ENCODE results near the gene CCL5. TPM values are rescaled to one million over a fixed set of nuclear protein-coding genes. Genes with fewer than 3 reads are reported as not detected.

Gene CCL5
- total and polyA plus RNA-seq, 2 experiments from 2014 or later, result not detected

DNA sequence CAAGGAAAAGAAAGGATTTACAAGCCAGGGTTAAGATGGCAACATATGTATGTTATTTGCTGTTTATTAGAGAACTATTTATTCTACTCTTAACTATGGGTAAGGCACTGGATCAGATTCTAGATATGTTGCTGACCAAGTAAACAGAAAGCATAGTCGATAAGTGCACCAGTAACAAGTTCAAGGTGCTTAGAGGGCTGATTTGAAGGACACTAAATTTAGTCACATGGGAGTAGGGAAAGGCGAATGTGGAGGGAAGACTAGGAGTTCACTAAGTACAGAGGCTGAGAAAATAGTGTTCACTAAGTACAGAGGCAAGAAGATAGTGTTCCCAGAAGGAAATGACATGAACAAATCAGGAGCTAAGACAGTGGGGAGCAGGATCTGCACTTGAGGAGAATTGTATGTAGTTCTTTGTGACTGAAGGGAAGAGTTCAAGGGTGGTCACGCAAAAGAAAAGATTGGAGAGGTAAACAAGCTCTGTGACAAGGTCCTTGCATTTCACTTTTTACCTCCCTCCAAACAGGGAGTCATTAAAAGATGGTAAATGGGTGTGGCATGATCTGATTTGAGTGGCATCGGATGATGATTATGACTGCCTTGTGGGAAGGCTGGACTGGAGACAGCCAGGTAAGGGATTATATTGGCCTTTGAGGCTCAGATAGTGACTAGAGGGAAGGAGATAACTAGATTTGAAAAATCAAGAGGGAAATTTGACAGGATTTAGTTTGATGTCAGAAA lies 32.4 kb downstream of the CCL5 start:
- H3K9me3 Mint-ChIP-seq, result no peaks in the 10 kb centered on the region; the same call in 2 of the 3 replicates
- H3K36me3 Mint-ChIP-seq (ENCODE audit: low read depth), result peaks cover 68% of the 10 kb centered on the region
- Histone ChIP-seq H3K4me2 (no peak overlapping the region), H3K36me3 (ENCODE audit: insufficient read depth) (peaks cover 45% of the 10 kb centered on the region), H3K27ac (ENCODE audit: low read depth) (peak overlapping the region; percentile 37; the same call in 1 of the 2 replicates), H3K9me2 (ENCODE audit: insufficient read depth) (no peaks in the 10 kb centered on the region), H2AFZ (no peak overlapping the region), H3F3A (replicated peaks; ENCODE audit: low read depth) (peaks cover 24% of the 10 kb centered on the region), H3K79me2 (replicated peaks; ENCODE audit: insufficient read depth) (peaks cover 8% of the 10 kb centered on the region; the same call in 1 of the 2 replicates), H3K27me3 (ENCODE audit: insufficient read depth) (no peaks in the 10 kb centered on the region), H3K4me3 (no peak overlapping the region), H3K4me1 (ENCODE audit: insufficient read depth) (no peaks in the 10 kb centered on the region), H4K20me1 (replicated peaks; ENCODE audit: insufficient read depth) (peaks cover 29% of the 10 kb centered on the region)
- H3K27ac Mint-ChIP-seq, result no peak overlapping the region
- no peak overlapping the region for H3K4me3 Mint-ChIP-seq
- H3K27me3 Mint-ChIP-seq (ENCODE audit: insufficient read depth, low read depth, poor library complexity), result peaks cover 15% of the 10 kb centered on the region
- TF ChIP-seq ZNF331 (CRISPR knock-in tag; IDR thresholded peaks at IDR 0.05; ENCODE audit: low read depth), result no peak
- TF ChIP-seq, protein P1, sequence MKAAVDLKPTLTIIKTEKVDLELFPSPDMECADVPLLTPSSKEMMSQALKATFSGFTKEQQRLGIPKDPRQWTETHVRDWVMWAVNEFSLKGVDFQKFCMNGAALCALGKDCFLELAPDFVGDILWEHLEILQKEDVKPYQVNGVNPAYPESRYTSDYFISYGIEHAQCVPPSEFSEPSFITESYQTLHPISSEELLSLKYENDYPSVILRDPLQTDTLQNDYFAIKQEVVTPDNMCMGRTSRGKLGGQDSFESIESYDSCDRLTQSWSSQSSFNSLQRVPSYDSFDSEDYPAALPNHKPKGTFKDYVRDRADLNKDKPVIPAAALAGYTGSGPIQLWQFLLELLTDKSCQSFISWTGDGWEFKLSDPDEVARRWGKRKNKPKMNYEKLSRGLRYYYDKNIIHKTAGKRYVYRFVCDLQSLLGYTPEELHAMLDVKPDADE (IDR thresholded peaks at IDR 0.05), result no peak
- TF ChIP-seq POLR2AphosphoS5 (IDR thresholded peaks at IDR 0.05; ENCODE audit: low read depth), result no peak
- TF ChIP-seq CREB1 (CRISPR knock-in tag; IDR thresholded peaks at IDR 0.05; ENCODE audit: low read depth), result no peak
- no peak for TF ChIP-seq ZNF114 (CRISPR knock-in tag; IDR thresholded peaks at IDR 0.05)
- peaks cover 9% of the 10 kb centered on the region for H3K4me1 Mint-ChIP-seq
- no peak for ATAC-seq
- DNase-seq (ENCODE audit: low spot score), result no peak

DNA sequence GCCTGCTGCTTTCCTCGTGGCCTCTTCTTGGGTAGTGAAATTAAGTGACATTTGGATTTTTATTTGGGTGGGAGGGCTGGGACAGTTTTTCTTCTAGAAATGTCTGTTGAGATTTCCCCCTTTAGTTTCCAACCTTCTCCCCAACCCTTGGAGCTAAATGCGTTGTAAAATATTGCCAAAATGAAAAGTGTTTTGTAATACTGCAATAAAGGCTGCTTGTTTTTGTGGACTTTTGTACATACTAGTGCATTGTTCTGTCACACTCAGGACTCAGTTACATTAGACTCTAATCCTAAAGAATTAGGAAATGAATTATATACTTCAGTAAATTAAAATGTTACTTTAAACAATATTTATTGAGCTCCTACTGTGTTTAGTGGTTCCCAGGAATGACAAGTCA lies 33.2 kb downstream of the CCL5 start:
- Histone ChIP-seq H3F3A (replicated peaks; ENCODE audit: low read depth) (peaks cover 24% of the 10 kb centered on the region), H4K20me1 (replicated peaks; ENCODE audit: insufficient read depth) (peaks cover 36% of the 10 kb centered on the region), H3K27ac (ENCODE audit: low read depth) (no peak overlapping the region), H3K27me3 (ENCODE audit: insufficient read depth) (no peaks in the 10 kb centered on the region), H3K4me1 (ENCODE audit: insufficient read depth) (no peaks in the 10 kb centered on the region), H3K36me3 (ENCODE audit: insufficient read depth) (peaks cover 53% of the 10 kb centered on the region), H3K4me2 (no peak overlapping the region), H3K79me2 (replicated peaks; ENCODE audit: insufficient read depth) (peaks cover 8% of the 10 kb centered on the region; the same call in 1 of the 2 replicates), H2AFZ (no peak overlapping the region), H3K4me3 (no peak overlapping the region), H3K9me2 (ENCODE audit: insufficient read depth) (no peaks in the 10 kb centered on the region)
- Mint-ChIP-seq H3K27me3 (ENCODE audit: insufficient read depth, low read depth, poor library complexity) (peaks cover 15% of the 10 kb centered on the region), H3K4me3 (no peak overlapping the region), H3K27ac (no peak overlapping the region), H3K9me3 (no peaks in the 10 kb centered on the region; the same call in 2 of the 3 replicates), H3K36me3 (ENCODE audit: low read depth) (peaks cover 76% of the 10 kb centered on the region), H3K4me1 (peaks cover 9% of the 10 kb centered on the region)
- DNase-seq (ENCODE audit: low spot score) (no peak), ATAC-seq (no peak)
- TF ChIP-seq, protein P2, sequence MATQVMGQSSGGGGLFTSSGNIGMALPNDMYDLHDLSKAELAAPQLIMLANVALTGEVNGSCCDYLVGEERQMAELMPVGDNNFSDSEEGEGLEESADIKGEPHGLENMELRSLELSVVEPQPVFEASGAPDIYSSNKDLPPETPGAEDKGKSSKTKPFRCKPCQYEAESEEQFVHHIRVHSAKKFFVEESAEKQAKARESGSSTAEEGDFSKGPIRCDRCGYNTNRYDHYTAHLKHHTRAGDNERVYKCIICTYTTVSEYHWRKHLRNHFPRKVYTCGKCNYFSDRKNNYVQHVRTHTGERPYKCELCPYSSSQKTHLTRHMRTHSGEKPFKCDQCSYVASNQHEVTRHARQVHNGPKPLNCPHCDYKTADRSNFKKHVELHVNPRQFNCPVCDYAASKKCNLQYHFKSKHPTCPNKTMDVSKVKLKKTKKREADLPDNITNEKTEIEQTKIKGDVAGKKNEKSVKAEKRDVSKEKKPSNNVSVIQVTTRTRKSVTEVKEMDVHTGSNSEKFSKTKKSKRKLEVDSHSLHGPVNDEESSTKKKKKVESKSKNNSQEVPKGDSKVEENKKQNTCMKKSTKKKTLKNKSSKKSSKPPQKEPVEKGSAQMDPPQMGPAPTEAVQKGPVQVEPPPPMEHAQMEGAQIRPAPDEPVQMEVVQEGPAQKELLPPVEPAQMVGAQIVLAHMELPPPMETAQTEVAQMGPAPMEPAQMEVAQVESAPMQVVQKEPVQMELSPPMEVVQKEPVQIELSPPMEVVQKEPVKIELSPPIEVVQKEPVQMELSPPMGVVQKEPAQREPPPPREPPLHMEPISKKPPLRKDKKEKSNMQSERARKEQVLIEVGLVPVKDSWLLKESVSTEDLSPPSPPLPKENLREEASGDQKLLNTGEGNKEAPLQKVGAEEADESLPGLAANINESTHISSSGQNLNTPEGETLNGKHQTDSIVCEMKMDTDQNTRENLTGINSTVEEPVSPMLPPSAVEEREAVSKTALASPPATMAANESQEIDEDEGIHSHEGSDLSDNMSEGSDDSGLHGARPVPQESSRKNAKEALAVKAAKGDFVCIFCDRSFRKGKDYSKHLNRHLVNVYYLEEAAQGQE (IDR thresholded peaks at IDR 0.05; ENCODE audit: unreplicated experiment), result no peak
- TF ChIP-seq, protein P1 (IDR thresholded peaks at IDR 0.05), result no peak
- TF ChIP-seq CREB1 (CRISPR knock-in tag; IDR thresholded peaks at IDR 0.05; ENCODE audit: low read depth), result no peak
- TF ChIP-seq, protein P3, sequence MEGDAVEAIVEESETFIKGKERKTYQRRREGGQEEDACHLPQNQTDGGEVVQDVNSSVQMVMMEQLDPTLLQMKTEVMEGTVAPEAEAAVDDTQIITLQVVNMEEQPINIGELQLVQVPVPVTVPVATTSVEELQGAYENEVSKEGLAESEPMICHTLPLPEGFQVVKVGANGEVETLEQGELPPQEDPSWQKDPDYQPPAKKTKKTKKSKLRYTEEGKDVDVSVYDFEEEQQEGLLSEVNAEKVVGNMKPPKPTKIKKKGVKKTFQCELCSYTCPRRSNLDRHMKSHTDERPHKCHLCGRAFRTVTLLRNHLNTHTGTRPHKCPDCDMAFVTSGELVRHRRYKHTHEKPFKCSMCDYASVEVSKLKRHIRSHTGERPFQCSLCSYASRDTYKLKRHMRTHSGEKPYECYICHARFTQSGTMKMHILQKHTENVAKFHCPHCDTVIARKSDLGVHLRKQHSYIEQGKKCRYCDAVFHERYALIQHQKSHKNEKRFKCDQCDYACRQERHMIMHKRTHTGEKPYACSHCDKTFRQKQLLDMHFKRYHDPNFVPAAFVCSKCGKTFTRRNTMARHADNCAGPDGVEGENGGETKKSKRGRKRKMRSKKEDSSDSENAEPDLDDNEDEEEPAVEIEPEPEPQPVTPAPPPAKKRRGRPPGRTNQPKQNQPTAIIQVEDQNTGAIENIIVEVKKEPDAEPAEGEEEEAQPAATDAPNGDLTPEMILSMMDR (conservative IDR thresholded peaks at IDR 0.05; ENCODE audit: low read depth in 2 of 2), result no peak
- TF ChIP-seq NANOG (IDR thresholded peaks at IDR 0.05; ENCODE audit: borderline replicate concordance), result no peak
- no peak for TF ChIP-seq EZH2 (IDR thresholded peaks at IDR 0.05; ENCODE audit: low read depth, unreplicated experiment)
- no peak for TF ChIP-seq JUNB (IDR thresholded peaks at IDR 0.05; ENCODE audit: unreplicated experiment)
- TF ChIP-seq POLR2AphosphoS5 (IDR thresholded peaks at IDR 0.05; ENCODE audit: low read depth), result no peak
- TF ChIP-seq STAT1 (IDR thresholded peaks at IDR 0.05; ENCODE audit: unreplicated experiment), result no peak

All from GM23338 (cell line).